AG09309 (cell line): ENCODE results near the gene TTC31.

Source experiments
- DNase-seq: peaks from one replicate; pipeline ENCODE4 v3.0.0-alpha.2; 2010; ENCODE audit warnings: low read depth
- H3K4me3 ChIP-seq: 2 replicates; pipeline ENCODE4 v1.5.1; 2011; ENCODE audit warnings: mild to moderate bottlenecking, low read depth, low read length, moderate library complexity; ENCODE audit not compliant: control insufficient read depth
- TF ChIP-seq, protein P1 (sequence below): IDR thresholded peaks from 2 replicates; pipeline ENCODE4 v1.5.1; 2011; ENCODE audit warnings: mild to moderate bottlenecking, low read depth, low read length, inconsistent platforms; ENCODE audit not compliant: insufficient read depth, control insufficient read depth; ENCODE audit errors: missing control alignments

Gene TTC31

DNA sequence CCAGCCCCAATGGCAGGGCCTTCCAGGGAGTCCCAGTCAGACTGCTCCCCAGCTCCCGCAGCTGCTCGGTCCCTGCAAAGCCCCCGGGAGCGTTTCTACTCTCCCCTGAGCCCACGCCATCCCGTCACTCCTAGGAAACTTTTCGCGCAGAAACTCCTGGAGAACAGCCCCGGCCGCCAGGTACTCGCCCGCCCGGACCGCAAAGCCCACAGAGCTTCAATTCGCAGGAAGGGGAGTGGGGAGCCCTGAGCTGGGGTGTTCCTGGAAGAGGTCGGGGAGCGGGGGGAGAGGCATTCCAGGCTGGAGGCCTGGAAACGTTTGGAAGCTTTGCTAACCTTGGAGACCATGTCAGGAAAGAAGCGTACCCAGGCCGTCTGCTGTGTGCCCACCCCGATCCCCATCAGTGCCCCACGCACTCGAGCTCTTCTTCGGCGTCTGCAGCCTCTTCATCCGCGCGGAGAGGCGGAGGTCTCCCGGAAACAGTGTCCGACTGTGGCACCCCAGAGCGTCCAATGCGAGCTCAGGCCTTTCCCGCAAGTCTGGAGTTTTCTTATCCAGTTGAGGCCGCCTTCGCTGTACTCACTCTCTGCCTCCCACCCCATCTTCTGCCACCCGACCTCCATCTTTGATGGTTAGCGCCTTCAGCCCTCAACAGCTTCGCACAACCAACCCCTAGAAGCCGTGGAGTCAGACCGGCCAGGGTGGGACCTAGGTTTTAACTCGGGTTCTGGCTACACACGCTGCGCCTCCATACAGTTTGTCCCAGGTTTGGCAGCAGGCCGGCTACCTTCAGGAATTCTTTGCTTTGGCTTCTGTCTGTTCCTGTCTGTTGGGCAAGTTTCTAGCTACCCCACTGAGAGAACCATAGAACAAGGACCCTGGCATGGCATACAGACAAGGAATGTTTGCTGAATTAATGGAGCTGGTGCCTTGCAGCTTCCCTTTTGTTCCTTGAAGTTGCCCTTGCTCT is 20.9 kb downstream of the TTC31 start:
- TF ChIP-seq, protein P1, sequence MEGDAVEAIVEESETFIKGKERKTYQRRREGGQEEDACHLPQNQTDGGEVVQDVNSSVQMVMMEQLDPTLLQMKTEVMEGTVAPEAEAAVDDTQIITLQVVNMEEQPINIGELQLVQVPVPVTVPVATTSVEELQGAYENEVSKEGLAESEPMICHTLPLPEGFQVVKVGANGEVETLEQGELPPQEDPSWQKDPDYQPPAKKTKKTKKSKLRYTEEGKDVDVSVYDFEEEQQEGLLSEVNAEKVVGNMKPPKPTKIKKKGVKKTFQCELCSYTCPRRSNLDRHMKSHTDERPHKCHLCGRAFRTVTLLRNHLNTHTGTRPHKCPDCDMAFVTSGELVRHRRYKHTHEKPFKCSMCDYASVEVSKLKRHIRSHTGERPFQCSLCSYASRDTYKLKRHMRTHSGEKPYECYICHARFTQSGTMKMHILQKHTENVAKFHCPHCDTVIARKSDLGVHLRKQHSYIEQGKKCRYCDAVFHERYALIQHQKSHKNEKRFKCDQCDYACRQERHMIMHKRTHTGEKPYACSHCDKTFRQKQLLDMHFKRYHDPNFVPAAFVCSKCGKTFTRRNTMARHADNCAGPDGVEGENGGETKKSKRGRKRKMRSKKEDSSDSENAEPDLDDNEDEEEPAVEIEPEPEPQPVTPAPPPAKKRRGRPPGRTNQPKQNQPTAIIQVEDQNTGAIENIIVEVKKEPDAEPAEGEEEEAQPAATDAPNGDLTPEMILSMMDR = no peak
- peak overlapping the region; percentile 65 for H3K4me3 ChIP-seq
- DNase-seq = no peak

DNA sequence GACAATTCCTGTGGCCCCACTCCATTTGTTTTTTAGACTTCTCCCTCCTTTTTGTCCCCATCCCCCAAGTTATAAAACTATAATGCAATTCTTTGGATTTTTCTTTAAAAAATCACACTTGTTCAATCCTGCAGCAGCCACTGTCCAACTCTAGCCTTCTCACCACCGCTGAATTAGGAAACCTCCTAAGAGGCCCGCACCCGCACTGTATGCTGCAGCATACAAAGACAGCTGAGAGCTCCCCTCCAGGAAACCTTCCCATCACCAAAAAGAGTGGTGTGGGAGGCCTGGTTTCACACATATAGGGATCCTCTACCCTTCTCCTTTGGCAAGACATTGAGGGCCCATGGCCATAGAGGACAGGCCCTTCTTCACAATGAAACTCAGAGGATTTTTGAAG is 21.7 kb downstream of the TTC31 start:
- no peak for DNase-seq
- TF ChIP-seq, protein P1 = no peak
- no peak overlapping the region for H3K4me3 ChIP-seq

DNA sequence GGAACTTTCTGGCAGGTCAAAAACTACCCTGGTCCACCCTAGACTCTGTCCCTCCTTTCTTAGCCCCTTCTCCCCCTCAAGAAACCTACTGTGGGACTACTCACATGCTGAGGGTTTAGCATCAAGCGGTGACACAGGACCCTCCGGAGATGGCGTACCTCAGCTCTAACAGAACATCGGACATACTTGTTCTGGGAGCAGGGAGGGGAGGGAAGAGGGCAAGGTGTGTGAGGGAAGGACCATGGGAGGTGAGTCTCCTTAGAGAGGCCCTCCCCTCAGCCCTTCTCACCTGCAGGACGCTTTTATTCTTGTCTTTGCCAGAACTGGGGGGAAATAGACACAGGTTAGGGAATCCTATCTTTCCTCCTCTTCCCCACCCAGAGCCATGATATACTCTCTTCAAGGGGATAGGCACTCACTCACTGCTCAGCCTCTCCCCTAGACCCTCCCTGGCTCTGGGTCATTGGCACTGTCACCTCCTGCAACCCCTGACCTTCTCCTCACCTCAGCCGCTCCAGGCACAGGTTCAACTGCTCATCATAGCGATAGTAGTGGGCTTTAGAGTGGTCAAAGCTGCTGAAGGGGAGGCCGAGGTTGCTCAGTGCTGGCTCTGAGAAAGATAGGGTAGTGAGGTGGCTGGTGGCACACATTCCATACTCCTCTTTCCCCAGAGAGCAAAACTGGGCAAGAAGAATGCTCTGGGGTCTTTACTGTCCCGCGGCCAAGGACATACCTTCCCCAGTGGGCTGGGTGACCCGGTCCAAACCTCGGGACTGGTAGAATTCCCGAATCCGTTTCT is 22.8 kb downstream of the TTC31 start:
- H3K4me3 ChIP-seq = peak overlapping the region; percentile 26
- no peak for DNase-seq
- TF ChIP-seq, protein P1 = no peak

DNA sequence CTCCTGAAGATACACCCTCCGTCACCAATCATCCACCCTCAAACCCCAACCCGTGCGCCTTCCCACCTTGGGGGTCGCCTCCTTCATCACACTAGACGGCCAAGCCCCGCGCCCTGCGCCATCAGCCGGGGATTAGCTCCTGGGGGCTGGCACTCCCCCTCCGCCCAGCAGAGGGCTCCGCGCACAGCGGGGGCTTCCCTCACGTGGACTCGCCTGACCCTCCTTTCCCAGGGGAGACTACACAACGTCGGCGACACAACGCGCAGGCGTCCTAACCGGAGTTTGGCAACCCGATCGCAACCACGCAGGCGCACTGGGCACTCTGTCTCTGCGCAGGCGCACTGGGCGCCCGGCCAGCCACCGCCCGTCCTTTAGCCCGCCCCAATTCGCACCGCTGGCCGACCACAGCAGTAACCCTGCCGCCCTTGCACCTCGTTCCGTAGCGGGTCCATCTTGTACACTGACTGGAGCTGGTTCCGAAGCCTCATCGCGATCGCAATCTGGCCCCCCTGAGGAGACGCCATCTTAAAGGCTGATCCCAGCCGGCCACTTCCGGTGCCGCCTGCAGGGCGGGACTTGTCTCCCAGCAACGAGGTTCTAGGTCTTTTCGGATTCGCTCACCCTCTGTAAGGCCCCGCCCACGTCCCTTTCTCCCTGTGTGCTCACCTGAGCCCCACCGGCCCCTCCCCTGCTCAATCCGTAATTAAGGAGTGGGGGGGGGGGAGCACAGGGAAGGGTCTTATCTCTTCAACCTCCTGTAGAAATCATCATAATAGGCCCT is 24.5 kb downstream of the TTC31 start, which contains the start of gene PCGF1:
Gene PCGF1 (minus strand): TSS at position 551 of the 781 bp plus-strand sequence. CDS start 27 bp downstream, at position 524.
- peak within 1 kb of the TSS; percentile 84 for H3K4me3 ChIP-seq
- DNase-seq = peak; percentile 93
- TF ChIP-seq, protein P1 = peak; percentile 53

DNA sequence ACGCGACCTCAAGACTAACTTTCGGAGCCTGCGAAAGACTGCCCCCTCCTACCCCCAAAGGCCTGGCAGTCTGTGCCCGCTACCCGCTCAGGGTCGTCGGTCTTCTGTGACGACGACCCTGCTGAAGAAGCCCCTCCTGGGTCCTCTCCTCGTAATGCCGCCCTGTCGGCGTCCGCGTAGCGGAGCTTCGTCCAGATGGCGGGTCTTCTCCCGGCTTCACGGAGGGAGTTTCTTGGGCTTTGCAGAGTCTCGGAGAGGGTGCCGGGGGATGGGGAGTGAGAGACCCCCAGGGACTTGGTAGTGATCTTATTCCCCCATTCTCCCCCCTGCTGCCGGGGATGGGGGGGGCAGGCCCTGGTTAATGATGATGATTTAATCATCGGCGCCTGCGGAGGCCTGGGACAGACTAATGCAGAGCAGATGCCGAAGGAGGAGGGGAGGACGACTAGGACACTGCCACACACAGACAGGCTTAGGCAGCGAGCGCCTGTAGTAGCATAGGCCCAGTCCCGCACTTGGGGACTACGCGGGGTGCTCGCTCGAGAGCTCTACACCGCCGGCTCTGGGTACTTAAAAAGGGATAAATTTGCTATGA is 25.1 kb downstream of the TTC31 start:
- TF ChIP-seq, protein P1 = no peak
- H3K4me3 ChIP-seq = peak overlapping the region; percentile 84
- no peak for DNase-seq
